ENCODE data around the gene ISCU.
"Not testable (repeated sequence)": the region's sequence is repeated elsewhere in the genome, so short reads cannot be mapped to it uniquely, and the experiment has no call there.

Gene ISCU

GRCh38 chr12:108543652-108544051 lies 18.7 kb upstream of the ISCU start:
- no peak for DNase-seq (ENCODE audit: low read depth)

- DNase-seq (ENCODE audit: low read depth) = no peak
Observed at GRCh38 chr12:108547686-108548085, 14.7 kb upstream of the ISCU start.

- DNase-seq (ENCODE audit: low read depth) = no peak
Observed at GRCh38 chr12:108548954-108549521, 13.4 kb upstream of the ISCU start.

- no peak for DNase-seq (ENCODE audit: low read depth)
Observed at GRCh38 chr12:108551535-108551934, 10.9 kb upstream of the ISCU start.

GRCh38 chr12:108553799-108554198 lies 8.6 kb upstream of the ISCU start:
- no peak for DNase-seq (ENCODE audit: low read depth)

- not testable (repeated sequence) for DNase-seq (ENCODE audit: low read depth)
Observed at GRCh38 chr12:108555383-108555782, 7.0 kb upstream of the ISCU start.

- DNase-seq (ENCODE audit: low read depth) = no peak
Observed at GRCh38 chr12:108559007-108559655, 3.3 kb upstream of the ISCU start.

- no peak for DNase-seq (ENCODE audit: low read depth)
Observed at GRCh38 chr12:108559748-108560147, 2.6 kb upstream of the ISCU start.

GRCh38 chr12:108560321-108560721 lies 2.1 kb upstream of the ISCU start:
- peak; percentile 24 for DNase-seq (ENCODE audit: low read depth)

GRCh38 chr12:108560752-108561719 lies 1.4 kb upstream of the ISCU start, which contains the start of gene SART3:
Gene SART3 (minus strand): TSS chr12:108561173. CDS start chr12:108561154, 19 bp downstream.
- DNase-seq (ENCODE audit: low read depth) = peak; percentile 79

- DNase-seq (ENCODE audit: low read depth) = no peak
Observed at GRCh38 chr12:108561852-108562347, 496 bp upstream of the ISCU start.

- peak; percentile 94 for DNase-seq (ENCODE audit: low read depth)
Observed at GRCh38 chr12:108563136-108563803, 874 bp downstream of the ISCU start.

GRCh38 chr12:108563804-108564151 lies 1.4 kb downstream of the ISCU start:
- DNase-seq (ENCODE audit: low read depth) = no peak

GRCh38 chr12:108564724-108565123 lies 2.3 kb downstream of the ISCU start:
- DNase-seq (ENCODE audit: low read depth) = no peak

- no peak for DNase-seq (ENCODE audit: low read depth)
Observed at GRCh38 chr12:108565146-108565545, 2.8 kb downstream of the ISCU start.

GRCh38 chr12:108565976-108566375 lies 3.6 kb downstream of the ISCU start:
- peak; percentile 75 for DNase-seq (ENCODE audit: low read depth)

GRCh38 chr12:108566452-108566851 lies 4.1 kb downstream of the ISCU start:
- no peak for DNase-seq (ENCODE audit: low read depth)

- DNase-seq (ENCODE audit: low read depth) = no peak
Observed at GRCh38 chr12:108567406-108568337, 5.3 kb downstream of the ISCU start.

GRCh38 chr12:108568338-108569154 lies 6.2 kb downstream of the ISCU start:
- DNase-seq (ENCODE audit: low read depth) = no peak

Measured in fibroblast of the conjunctiva (primary cell).